Epithelial cell of esophagus (primary cell): Measurements from ENCODE around the gene LINGO1.

Source experiments
- DNase-seq: peaks from one replicate; pipeline ENCODE4 v3.0.0; 2010; ENCODE audit warnings: low read depth
- H3K4me3 ChIP-seq: 2 replicates; pipeline ENCODE4 v1.5.1; 2011; ENCODE audit warnings: mild to moderate bottlenecking, low read length, control low read depth
- TF ChIP-seq, protein P1 (sequence below): IDR thresholded peaks from 2 replicates; pipeline ENCODE4 v1.5.1; 2011; ENCODE audit warnings: low read depth, mild to moderate bottlenecking, low read length, control low read depth, inconsistent platforms; ENCODE audit not compliant: insufficient read depth; ENCODE audit errors: missing control alignments

The LINGO1 gene

DNA sequence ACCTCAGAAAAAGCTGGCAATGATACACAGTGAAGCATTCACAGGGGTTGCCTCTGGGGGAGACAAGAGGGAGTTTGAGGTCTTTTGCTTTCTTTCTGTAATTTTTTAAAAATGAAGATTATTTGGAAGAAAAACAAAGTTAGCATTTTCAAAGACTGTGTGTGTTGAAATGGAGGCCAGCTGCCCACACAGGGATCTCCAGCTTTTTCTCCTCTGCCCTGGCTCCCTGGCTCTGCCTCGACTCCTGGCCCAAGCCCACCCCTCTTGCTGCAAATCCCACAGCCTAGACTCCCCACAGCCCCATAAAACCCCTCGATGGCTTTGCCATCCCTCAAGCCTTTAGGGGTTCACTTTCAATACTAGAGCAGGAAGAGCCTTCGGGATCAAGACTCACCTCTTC is 68.4 kb downstream of the LINGO1 start:
- TF ChIP-seq, protein P1, sequence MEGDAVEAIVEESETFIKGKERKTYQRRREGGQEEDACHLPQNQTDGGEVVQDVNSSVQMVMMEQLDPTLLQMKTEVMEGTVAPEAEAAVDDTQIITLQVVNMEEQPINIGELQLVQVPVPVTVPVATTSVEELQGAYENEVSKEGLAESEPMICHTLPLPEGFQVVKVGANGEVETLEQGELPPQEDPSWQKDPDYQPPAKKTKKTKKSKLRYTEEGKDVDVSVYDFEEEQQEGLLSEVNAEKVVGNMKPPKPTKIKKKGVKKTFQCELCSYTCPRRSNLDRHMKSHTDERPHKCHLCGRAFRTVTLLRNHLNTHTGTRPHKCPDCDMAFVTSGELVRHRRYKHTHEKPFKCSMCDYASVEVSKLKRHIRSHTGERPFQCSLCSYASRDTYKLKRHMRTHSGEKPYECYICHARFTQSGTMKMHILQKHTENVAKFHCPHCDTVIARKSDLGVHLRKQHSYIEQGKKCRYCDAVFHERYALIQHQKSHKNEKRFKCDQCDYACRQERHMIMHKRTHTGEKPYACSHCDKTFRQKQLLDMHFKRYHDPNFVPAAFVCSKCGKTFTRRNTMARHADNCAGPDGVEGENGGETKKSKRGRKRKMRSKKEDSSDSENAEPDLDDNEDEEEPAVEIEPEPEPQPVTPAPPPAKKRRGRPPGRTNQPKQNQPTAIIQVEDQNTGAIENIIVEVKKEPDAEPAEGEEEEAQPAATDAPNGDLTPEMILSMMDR: no peak
- no peak overlapping the region for H3K4me3 ChIP-seq
- DNase-seq: no peak

DNA sequence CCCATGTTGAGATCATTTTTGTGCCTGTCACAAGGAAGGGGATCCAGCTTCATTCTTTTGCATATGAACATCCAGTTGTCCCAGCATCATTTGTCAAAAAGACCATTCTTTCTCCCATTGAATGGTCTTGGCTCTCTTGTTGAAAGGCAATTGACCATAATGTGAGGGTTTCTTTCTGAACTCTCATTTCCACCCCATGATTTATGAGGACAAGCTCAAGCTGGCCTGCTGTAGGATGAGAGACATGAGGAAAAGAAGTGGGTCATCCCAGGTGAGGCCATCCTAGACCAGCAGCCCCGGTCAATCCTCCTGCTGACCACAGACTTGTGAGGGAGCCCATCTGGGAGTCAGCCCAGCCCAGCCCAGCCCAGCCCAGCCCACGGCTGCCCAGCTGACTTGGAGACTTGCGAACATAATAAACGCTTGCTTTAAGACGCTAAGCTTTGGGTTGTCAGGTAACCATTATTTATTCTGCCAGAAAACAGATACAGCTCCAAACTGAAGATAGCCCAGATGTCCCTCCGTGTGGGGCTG is 69.0 kb downstream of the LINGO1 start:
- no peak overlapping the region for H3K4me3 ChIP-seq
- TF ChIP-seq, protein P1: no peak
- no peak for DNase-seq
